ENCODE results near the gene TASP1. TPM values are rescaled to one million over a fixed set of nuclear protein-coding genes. Genes with fewer than 3 reads are reported as not detected.
A peak's percentile ranks its signal among the peaks of the same experiment; 100 is the strongest.

Gene TASP1
- total and polyA plus RNA-seq, 5 donors from 2014 or later, result 9.5 to 19.0 (median 12.6) TPM

- H3K9me3 ChIP-seq (ENCODE audit: control insufficient read depth in 2 of 2, low read length in 2 of 2), result peaks cover 0 to 4% of the 10 kb centered on the region in 2 experiments
- H3K36me3 Mint-ChIP-seq, result peaks cover 42% of the 10 kb centered on the region
- no peak overlapping the region for H3K4me3 Mint-ChIP-seq
- no peaks in the 10 kb centered on the region for H3K27me3 ChIP-seq (ENCODE audit: control insufficient read depth, insufficient read depth, low read length)
- no peaks in the 10 kb centered on the region for H3K4me1 ChIP-seq (ENCODE audit: control insufficient read depth, insufficient read depth, low read length, poor library complexity, severe bottlenecking)
- peaks cover 20% of the 10 kb centered on the region for H3K36me3 ChIP-seq (ENCODE audit: control insufficient read depth, insufficient read depth, low read length)
- DNase-seq, result no peak
- H3K27me3 Mint-ChIP-seq, result no peaks in the 10 kb centered on the region
- H3K9me3 Mint-ChIP-seq, result peaks cover 0 to 7% (median 4%) of the 10 kb centered on the region in 7 donors
- H3K4me3 ChIP-seq (ENCODE audit: low read depth, low read length), result no peak overlapping the region
- peaks cover 0 to 8% (median 8%) of the 10 kb centered on the region in 4 donors for H3K4me1 Mint-ChIP-seq
- ATAC-seq (ENCODE audit: low read depth in 2 of 2), result no peak
- H3K27ac Mint-ChIP-seq, result no peak overlapping the region
- no peak overlapping the region for H3K27ac ChIP-seq (ENCODE audit: insufficient read depth, low read length, poor library complexity, severe bottlenecking)
Measured at GRCh38 chr20:13587370-13587769, 51.4 kb downstream of the TASP1 start.

DNA sequence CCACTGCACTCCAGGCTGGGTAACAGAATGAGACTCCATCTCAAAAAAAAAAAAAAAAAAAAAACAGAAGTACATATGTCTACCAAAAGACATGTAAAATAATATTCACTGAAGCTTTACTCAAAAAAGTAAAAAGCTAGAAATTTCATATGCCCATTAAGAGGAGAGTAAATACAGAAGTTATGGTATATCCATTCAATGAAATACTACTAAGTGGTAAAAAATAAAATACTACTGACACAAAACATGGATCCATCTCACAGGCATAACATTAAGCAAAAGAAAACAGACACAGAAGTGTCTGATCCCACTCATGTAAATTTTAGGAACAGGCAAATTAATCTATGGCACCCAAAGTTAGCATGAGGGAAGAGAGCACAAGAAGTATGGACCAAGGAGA lies 52.6 kb downstream of the TASP1 start:
- H3K36me3 ChIP-seq (ENCODE audit: control insufficient read depth, insufficient read depth, low read length), result peaks cover 20% of the 10 kb centered on the region
- Mint-ChIP-seq H3K9me3 (peaks cover 0 to 7% (median 4%) of the 10 kb centered on the region in 7 donors), H3K4me1 (peaks cover 0 to 5% (median 3%) of the 10 kb centered on the region in 4 donors), H3K27me3 (no peaks in the 10 kb centered on the region), H3K4me3 (no peak overlapping the region), H3K36me3 (peaks cover 48% of the 10 kb centered on the region), H3K27ac (no peak overlapping the region)
- no peaks in the 10 kb centered on the region for H3K27me3 ChIP-seq (ENCODE audit: control insufficient read depth, insufficient read depth, low read length)
- DNase-seq, result no peak
- no peak overlapping the region for H3K27ac ChIP-seq (ENCODE audit: insufficient read depth, low read length, poor library complexity, severe bottlenecking)
- H3K4me3 ChIP-seq (ENCODE audit: low read depth, low read length), result no peak overlapping the region
- no peaks in the 10 kb centered on the region for H3K4me1 ChIP-seq (ENCODE audit: control insufficient read depth, insufficient read depth, low read length, poor library complexity, severe bottlenecking)
- peaks cover 0 to 4% of the 10 kb centered on the region in 2 experiments for H3K9me3 ChIP-seq (ENCODE audit: control insufficient read depth in 2 of 2, low read length in 2 of 2)
- ATAC-seq (ENCODE audit: low read depth in 2 of 2), result no peak

GRCh38 chr20:13581451-13581850 lies 57.3 kb downstream of the TASP1 start:
- Mint-ChIP-seq H3K9me3 (peaks cover 0 to 14% (median 4%) of the 10 kb centered on the region in 7 donors), H3K4me1 (peaks cover 0 to 2% (median 0%) of the 10 kb centered on the region in 4 donors), H3K27me3 (peaks cover 4% of the 10 kb centered on the region), H3K36me3 (peaks cover 63% of the 10 kb centered on the region), H3K27ac (no peak overlapping the region), H3K4me3 (no peak overlapping the region)
- no peaks in the 10 kb centered on the region for H3K27me3 ChIP-seq (ENCODE audit: control insufficient read depth, insufficient read depth, low read length)
- no peak overlapping the region for H3K27ac ChIP-seq (ENCODE audit: insufficient read depth, low read length, poor library complexity, severe bottlenecking)
- ATAC-seq (ENCODE audit: low read depth in 2 of 2) (no peak), DNase-seq (no peak)
- peaks cover 0 to 4% of the 10 kb centered on the region in 2 experiments for H3K9me3 ChIP-seq (ENCODE audit: control insufficient read depth in 2 of 2, low read length in 2 of 2)
- H3K36me3 ChIP-seq (ENCODE audit: control insufficient read depth, insufficient read depth, low read length), result peaks cover 21% of the 10 kb centered on the region
- no peaks in the 10 kb centered on the region for H3K4me1 ChIP-seq (ENCODE audit: control insufficient read depth, insufficient read depth, low read length, poor library complexity, severe bottlenecking)
- no peak overlapping the region for H3K4me3 ChIP-seq (ENCODE audit: low read depth, low read length)

DNA sequence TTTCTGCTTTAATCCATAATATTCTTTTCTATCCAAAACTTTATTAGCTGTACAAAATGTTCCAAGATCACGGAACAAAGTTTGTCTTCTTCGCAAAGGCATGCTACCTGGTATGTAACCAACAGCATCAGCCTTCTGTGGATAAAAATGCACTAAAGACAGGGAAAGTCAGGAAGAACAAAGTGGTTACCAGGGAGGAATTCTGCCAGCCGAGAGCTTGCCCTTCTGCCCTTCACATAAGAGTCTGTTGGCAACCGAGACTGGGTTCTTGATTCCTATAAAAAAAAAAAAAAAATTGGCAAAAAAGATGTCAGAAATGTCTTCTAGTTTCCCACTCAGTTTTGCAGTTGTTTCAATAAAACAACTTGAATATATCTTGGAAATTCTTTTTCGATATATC lies 58.0 kb downstream of the TASP1 start:
- Mint-ChIP-seq H3K9me3 (peaks cover 0 to 16% (median 3%) of the 10 kb centered on the region in 7 donors), H3K4me3 (no peak overlapping the region), H3K27ac (no peak overlapping the region), H3K36me3 (peaks cover 63% of the 10 kb centered on the region), H3K4me1 (peaks cover 0 to 2% (median 0%) of the 10 kb centered on the region in 4 donors), H3K27me3 (peaks cover 4% of the 10 kb centered on the region)
- no peak for ATAC-seq (ENCODE audit: low read depth in 2 of 2)
- Histone ChIP-seq H3K36me3 (ENCODE audit: control insufficient read depth, insufficient read depth, low read length) (peaks cover 16% of the 10 kb centered on the region), H3K27me3 (ENCODE audit: control insufficient read depth, insufficient read depth, low read length) (no peaks in the 10 kb centered on the region), H3K4me1 (ENCODE audit: control insufficient read depth, insufficient read depth, low read length, poor library complexity, severe bottlenecking) (no peaks in the 10 kb centered on the region), H3K27ac (ENCODE audit: insufficient read depth, low read length, poor library complexity, severe bottlenecking) (no peak overlapping the region), H3K9me3 (ENCODE audit: control insufficient read depth in 2 of 2, low read length in 2 of 2) (no peaks in the 10 kb centered on the region), H3K4me3 (ENCODE audit: low read depth, low read length) (no peak overlapping the region)
- DNase-seq, result no peak

DNA sequence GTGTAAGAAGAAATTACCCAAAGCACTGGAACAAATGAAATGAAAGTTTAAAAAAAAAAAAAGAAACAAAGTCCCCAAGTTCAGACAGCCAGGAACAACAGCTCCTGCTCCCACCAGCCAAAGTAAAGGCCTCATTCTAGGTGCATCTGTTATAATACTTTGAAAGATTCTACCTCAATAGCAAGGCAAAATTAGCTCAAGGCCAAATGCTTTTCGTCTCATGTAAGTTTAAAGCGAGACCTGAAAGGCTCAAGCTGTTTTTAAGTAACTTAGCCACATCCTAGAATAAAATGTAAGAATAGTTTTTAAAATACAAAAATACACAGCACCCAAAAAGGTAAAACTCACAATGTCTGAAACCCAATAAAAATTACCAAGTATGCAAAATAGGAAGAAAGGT lies 64.7 kb downstream of the TASP1 start:
- no peak overlapping the region for H3K27ac ChIP-seq (ENCODE audit: insufficient read depth, low read length, poor library complexity, severe bottlenecking)
- H3K27me3 ChIP-seq (ENCODE audit: control insufficient read depth, insufficient read depth, low read length), result no peaks in the 10 kb centered on the region
- no peak overlapping the region for H3K4me3 Mint-ChIP-seq
- H3K36me3 Mint-ChIP-seq, result peaks cover 41% of the 10 kb centered on the region
- peaks cover 5% of the 10 kb centered on the region for H3K36me3 ChIP-seq (ENCODE audit: control insufficient read depth, insufficient read depth, low read length)
- ATAC-seq (ENCODE audit: low read depth in 2 of 2), result no peak
- no peak overlapping the region for H3K4me3 ChIP-seq (ENCODE audit: low read depth, low read length)
- H3K27ac Mint-ChIP-seq, result no peak overlapping the region
- H3K27me3 Mint-ChIP-seq, result peaks cover 4% of the 10 kb centered on the region
- peaks cover 0 to 12% (median 0%) of the 10 kb centered on the region in 7 donors for H3K9me3 Mint-ChIP-seq
- no peak for DNase-seq
- no peaks in the 10 kb centered on the region for H3K9me3 ChIP-seq (ENCODE audit: control insufficient read depth in 2 of 2, low read length in 2 of 2)
- no peaks in the 10 kb centered on the region for H3K4me1 Mint-ChIP-seq
- no peaks in the 10 kb centered on the region for H3K4me1 ChIP-seq (ENCODE audit: control insufficient read depth, insufficient read depth, low read length, poor library complexity, severe bottlenecking)

GRCh38 chr20:13571662-13572061 lies 67.1 kb downstream of the TASP1 start:
- H3K36me3 Mint-ChIP-seq, result peaks cover 37% of the 10 kb centered on the region
- Histone ChIP-seq H3K27ac (ENCODE audit: insufficient read depth, low read length, poor library complexity, severe bottlenecking) (no peak overlapping the region), H3K9me3 (ENCODE audit: control insufficient read depth in 2 of 2, low read length in 2 of 2) (no peaks in the 10 kb centered on the region), H3K4me1 (ENCODE audit: control insufficient read depth, insufficient read depth, low read length, poor library complexity, severe bottlenecking) (no peaks in the 10 kb centered on the region), H3K4me3 (ENCODE audit: low read depth, low read length) (no peak overlapping the region), H3K27me3 (ENCODE audit: control insufficient read depth, insufficient read depth, low read length) (no peaks in the 10 kb centered on the region), H3K36me3 (ENCODE audit: control insufficient read depth, insufficient read depth, low read length) (peaks cover 5% of the 10 kb centered on the region)
- H3K4me1 Mint-ChIP-seq, result no peaks in the 10 kb centered on the region
- no peak overlapping the region for H3K27ac Mint-ChIP-seq
- ATAC-seq (ENCODE audit: low read depth in 2 of 2) (no peak), DNase-seq (no peak)
- no peak overlapping the region for H3K4me3 Mint-ChIP-seq
- H3K27me3 Mint-ChIP-seq, result no peaks in the 10 kb centered on the region
- H3K9me3 Mint-ChIP-seq, result peaks cover 0 to 7% (median 0%) of the 10 kb centered on the region in 7 donors

- no peaks in the 10 kb centered on the region for H3K4me1 ChIP-seq (ENCODE audit: control insufficient read depth, insufficient read depth, low read length, poor library complexity, severe bottlenecking)
- peaks cover 5% of the 10 kb centered on the region for H3K36me3 ChIP-seq (ENCODE audit: control insufficient read depth, insufficient read depth, low read length)
- Mint-ChIP-seq H3K36me3 (peaks cover 35% of the 10 kb centered on the region), H3K4me3 (no peak overlapping the region), H3K9me3 (peaks cover 0 to 3% (median 0%) of the 10 kb centered on the region in 7 donors), H3K4me1 (peaks cover 0 to 6% (median 0%) of the 10 kb centered on the region in 4 donors), H3K27ac (peak overlapping the region in 1 of 3 donors; percentile 33), H3K27me3 (no peaks in the 10 kb centered on the region)
- no peaks in the 10 kb centered on the region for H3K9me3 ChIP-seq (ENCODE audit: control insufficient read depth in 2 of 2, low read length in 2 of 2)
- no peaks in the 10 kb centered on the region for H3K27me3 ChIP-seq (ENCODE audit: control insufficient read depth, insufficient read depth, low read length)
- H3K27ac ChIP-seq (ENCODE audit: insufficient read depth, low read length, poor library complexity, severe bottlenecking), result no peak overlapping the region
- no peak for DNase-seq
- ATAC-seq (ENCODE audit: low read depth in 2 of 2), result no peak
- H3K4me3 ChIP-seq (ENCODE audit: low read depth, low read length), result no peak overlapping the region
Measured at GRCh38 chr20:13567663-13568062, 71.1 kb downstream of the TASP1 start.

GRCh38 chr20:13563854-13564253 lies 74.9 kb downstream of the TASP1 start:
- Histone ChIP-seq H3K9me3 (ENCODE audit: control insufficient read depth in 2 of 2, low read length in 2 of 2) (no peaks in the 10 kb centered on the region), H3K27me3 (ENCODE audit: control insufficient read depth, insufficient read depth, low read length) (no peaks in the 10 kb centered on the region), H3K4me3 (ENCODE audit: low read depth, low read length) (no peak overlapping the region), H3K4me1 (ENCODE audit: control insufficient read depth, insufficient read depth, low read length, poor library complexity, severe bottlenecking) (no peaks in the 10 kb centered on the region), H3K36me3 (ENCODE audit: control insufficient read depth, insufficient read depth, low read length) (peaks cover 12% of the 10 kb centered on the region), H3K27ac (ENCODE audit: insufficient read depth, low read length, poor library complexity, severe bottlenecking) (no peak overlapping the region)
- peaks cover 0 to 6% (median 0%) of the 10 kb centered on the region in 4 donors for H3K4me1 Mint-ChIP-seq
- H3K4me3 Mint-ChIP-seq, result no peak overlapping the region
- H3K36me3 Mint-ChIP-seq, result peaks cover 48% of the 10 kb centered on the region
- H3K9me3 Mint-ChIP-seq, result peaks cover 0 to 4% (median 0%) of the 10 kb centered on the region in 7 donors
- no peak for ATAC-seq (ENCODE audit: low read depth in 2 of 2)
- no peaks in the 10 kb centered on the region for H3K27me3 Mint-ChIP-seq
- H3K27ac Mint-ChIP-seq, result no peak overlapping the region
- no peak for DNase-seq

Measured in CD4-positive, CD25-positive, alpha-beta regulatory T cell (primary cell).